Measurements from ENCODE around the gene MMP7.
"Not testable (repeated sequence)": the region's sequence is repeated elsewhere in the genome, so short reads cannot be mapped to it uniquely, and the experiment has no call there.

MMP7 gene

GRCh38 chr11:102522312-102523188 is 8.0 kb downstream of the MMP7 start:
- H3K4me3 Mint-ChIP-seq: no peak overlapping the region
- no peak overlapping the region for H3K27ac Mint-ChIP-seq
- H3K36me3 Mint-ChIP-seq (ENCODE audit: low read depth): no peaks in the 10 kb centered on the region
- H3K9me3 Mint-ChIP-seq: no peaks in the 10 kb centered on the region
- H3K4me1 Mint-ChIP-seq (ENCODE audit: low read depth): peaks cover 3% of the 10 kb centered on the region
- peaks cover 11% of the 10 kb centered on the region for H3K27me3 Mint-ChIP-seq

DNA sequence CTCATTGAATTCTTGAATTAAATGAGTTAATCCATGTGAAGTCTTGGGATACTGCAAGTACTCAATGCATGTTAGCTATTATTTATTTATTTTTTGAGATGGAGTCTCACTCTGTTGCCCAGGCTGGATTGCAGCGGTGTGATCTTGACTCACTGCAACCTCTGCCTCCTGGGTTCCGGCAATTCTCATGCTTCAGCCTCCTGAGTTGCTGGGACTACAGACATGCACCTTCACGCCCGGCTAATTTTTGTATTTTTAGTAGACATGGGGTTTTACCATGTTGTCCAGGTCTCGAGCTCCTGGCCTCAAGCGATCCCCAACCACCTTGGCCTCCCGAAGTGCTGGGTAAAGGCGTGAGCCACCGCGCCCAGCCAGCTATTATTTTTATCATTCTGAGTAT is 9.4 kb downstream of the MMP7 start:
- H3K27me3 Mint-ChIP-seq: peaks cover 11% of the 10 kb centered on the region
- no peaks in the 10 kb centered on the region for H3K36me3 Mint-ChIP-seq (ENCODE audit: low read depth)
- H3K27ac Mint-ChIP-seq: no peak overlapping the region
- H3K4me1 Mint-ChIP-seq (ENCODE audit: low read depth): peaks cover 3% of the 10 kb centered on the region
- H3K4me3 Mint-ChIP-seq: no peak overlapping the region
- H3K9me3 Mint-ChIP-seq: no peaks in the 10 kb centered on the region

DNA sequence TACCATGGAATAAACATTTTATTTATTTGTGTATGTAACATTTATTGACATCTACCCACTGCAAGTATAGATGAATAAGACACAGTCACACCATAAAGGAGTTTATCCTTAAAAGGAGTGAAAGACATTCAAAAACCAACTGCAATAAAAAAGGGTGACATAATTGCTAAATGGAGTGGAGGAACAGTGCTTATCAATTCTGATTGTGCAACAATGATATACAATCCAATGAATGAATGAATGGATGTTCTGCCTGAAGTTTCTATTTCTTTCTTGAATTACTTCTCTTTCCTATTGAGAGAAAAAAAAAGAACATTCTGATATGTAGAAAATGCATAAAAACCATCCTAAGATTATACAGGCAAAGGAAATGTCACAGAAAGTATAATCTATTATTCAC is 10.0 kb downstream of the MMP7 start:
- Mint-ChIP-seq H3K27me3 (peaks cover 11% of the 10 kb centered on the region), H3K27ac (no peak overlapping the region), H3K36me3 (ENCODE audit: low read depth) (no peaks in the 10 kb centered on the region), H3K9me3 (no peaks in the 10 kb centered on the region), H3K4me3 (no peak overlapping the region), H3K4me1 (ENCODE audit: low read depth) (peaks cover 3% of the 10 kb centered on the region)

DNA sequence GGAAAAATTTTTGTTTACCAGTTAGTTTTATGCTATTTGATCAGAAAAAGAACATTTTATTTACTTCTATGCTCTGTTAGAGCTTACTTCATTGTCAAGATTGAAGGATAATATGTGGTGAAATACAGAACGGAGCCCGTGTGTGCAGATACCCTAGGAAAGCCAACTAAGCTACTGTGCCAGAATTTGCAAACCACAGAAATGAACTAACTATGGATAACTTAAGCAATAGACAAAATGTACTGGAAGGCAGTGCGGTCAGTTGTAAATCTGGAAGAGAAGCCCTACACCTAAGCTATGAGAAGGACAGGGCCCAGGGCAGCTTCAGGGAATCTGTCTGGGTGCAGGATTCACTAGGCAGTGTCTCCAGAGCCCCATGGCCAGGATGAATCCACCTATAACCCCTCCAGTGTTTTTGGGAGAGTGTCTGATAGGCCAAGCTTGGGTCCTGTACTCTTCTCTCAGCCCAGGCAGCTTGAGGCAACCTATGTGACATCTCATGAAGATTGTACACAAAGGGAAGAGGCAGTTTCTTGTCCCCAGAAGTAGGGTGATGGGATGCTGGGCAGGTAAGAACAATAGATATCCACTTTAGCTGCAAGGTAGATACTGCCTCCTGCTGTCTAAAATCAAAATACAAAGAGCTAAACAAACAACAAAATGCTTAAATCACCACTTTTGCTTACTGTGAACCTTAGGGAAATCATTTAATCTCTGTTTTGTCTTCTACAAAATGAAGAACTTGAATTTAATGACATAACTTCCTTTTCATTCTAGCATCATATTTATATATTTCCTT is 12.1 kb downstream of the MMP7 start:
- no peak overlapping the region for H3K27ac Mint-ChIP-seq
- H3K9me3 Mint-ChIP-seq: no peaks in the 10 kb centered on the region
- H3K27me3 Mint-ChIP-seq: peaks cover 11% of the 10 kb centered on the region
- H3K36me3 Mint-ChIP-seq (ENCODE audit: low read depth): no peaks in the 10 kb centered on the region
- peaks cover 3% of the 10 kb centered on the region for H3K4me1 Mint-ChIP-seq (ENCODE audit: low read depth)
- no peak overlapping the region for H3K4me3 Mint-ChIP-seq

DNA sequence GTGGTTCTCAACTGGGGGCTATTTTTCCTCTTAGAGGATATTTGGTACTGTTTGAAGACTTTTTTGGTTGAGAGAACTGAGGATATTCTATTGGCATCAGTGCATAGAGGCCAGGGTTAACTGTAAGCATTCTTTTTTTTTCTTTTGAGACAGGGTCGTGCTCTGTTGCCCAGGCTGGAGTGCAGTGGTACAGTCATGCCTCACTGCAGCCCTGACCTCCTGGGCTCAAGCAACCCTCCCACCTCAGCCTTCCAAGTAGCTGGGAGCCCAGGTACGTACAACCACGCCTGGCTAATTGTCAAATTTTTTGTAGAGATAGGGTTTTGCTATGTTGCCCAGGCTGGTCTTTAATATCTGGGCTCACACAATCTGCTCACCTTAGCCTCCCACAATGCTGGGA is 12.9 kb downstream of the MMP7 start:
- H3K27me3 Mint-ChIP-seq: peaks cover 9% of the 10 kb centered on the region

DNA sequence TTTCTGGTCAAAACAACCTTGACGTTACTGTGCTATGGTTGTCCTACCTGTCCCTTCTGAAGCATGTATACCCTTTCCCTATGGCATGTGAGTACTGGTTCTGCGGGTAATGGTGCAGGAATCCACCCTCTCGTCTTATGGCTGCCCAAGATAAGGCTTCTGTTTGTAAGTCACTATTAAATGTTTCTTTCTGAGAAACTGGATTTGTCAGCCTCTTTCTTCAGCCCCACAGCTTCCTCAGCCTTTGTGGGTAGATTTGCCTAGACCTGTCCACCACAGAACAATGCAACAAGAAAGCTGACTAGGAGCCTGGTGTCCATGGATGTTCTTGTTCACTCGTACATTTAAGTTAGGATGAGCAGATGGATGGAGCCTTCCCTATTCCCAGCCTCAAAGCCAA is 14.4 kb downstream of the MMP7 start:
- no peaks in the 10 kb centered on the region for H3K36me3 Mint-ChIP-seq (ENCODE audit: low read depth)
- no peaks in the 10 kb centered on the region for H3K4me1 Mint-ChIP-seq (ENCODE audit: low read depth)
- H3K27ac Mint-ChIP-seq: no peak overlapping the region
- H3K9me3 Mint-ChIP-seq: no peaks in the 10 kb centered on the region
- peaks cover 3% of the 10 kb centered on the region for H3K27me3 Mint-ChIP-seq
- no peak overlapping the region for H3K4me3 Mint-ChIP-seq

More for the DNA sequence above, 12.9 kb downstream of the MMP7 start:
- H3K27ac Mint-ChIP-seq: no peak overlapping the region
- H3K9me3 Mint-ChIP-seq: no peaks in the 10 kb centered on the region
- H3K36me3 Mint-ChIP-seq (ENCODE audit: low read depth): no peaks in the 10 kb centered on the region
- H3K4me1 Mint-ChIP-seq (ENCODE audit: low read depth): peaks cover 1% of the 10 kb centered on the region
- no peak overlapping the region for H3K4me3 Mint-ChIP-seq

DNA sequence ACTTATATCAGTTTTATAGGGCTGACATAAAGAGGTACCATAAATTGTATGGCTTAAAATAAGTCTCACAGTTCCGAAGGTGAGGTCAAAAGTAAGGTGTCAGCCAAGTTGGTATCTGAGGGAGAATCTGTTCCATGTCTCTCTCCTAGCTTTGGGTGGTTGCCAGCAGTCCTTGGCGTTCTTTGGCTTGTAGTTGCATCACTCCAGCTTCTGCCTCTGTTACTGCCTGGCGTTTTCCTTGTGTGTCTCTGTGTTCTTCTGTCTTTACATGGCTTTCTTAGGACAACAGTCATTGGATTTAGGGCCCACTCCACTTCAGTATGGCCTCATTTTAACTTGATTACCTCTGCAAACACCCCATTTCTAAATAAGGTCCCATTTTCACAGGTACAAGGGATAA is 16.7 kb downstream of the MMP7 start:
- no peaks in the 10 kb centered on the region for H3K27me3 Mint-ChIP-seq
- no peaks in the 10 kb centered on the region for H3K36me3 Mint-ChIP-seq (ENCODE audit: low read depth)
- H3K4me1 Mint-ChIP-seq (ENCODE audit: low read depth): no peaks in the 10 kb centered on the region
- no peaks in the 10 kb centered on the region for H3K9me3 Mint-ChIP-seq
- H3K4me3 Mint-ChIP-seq: no peak overlapping the region
- H3K27ac Mint-ChIP-seq: no peak overlapping the region

DNA sequence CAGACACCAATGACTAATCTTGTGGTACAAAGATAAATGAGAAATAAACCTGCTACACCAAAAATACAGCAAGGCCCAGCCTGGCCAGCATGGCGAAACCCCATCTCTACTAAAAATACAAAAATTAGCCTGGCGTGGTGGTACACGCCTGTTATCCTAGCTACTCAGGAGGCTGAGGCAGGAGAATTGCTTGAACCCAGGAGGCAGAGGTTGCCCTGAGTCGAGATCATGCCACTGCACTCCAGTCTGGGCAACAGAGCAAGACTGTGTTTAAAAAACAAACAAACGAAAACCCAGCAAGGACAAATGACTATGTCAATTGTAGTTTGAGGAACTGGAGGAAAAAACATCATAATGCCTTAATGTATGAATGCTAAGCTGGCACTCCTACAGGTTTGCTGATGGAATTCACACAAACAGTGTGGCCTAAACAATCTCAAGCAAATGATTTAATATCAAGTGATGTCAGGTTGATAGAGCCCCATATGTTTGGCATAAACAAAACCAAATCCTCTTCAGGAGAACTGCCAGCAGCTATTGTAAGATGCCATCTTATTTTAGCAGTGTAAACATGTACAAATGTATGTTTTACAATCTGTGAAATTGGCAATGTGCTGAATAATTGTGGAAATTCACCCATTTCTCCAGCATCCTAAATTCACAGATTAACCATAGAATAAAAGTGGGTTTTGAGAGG is 20.0 kb downstream of the MMP7 start:
- Mint-ChIP-seq H3K27me3 (no peaks in the 10 kb centered on the region), H3K27ac (no peak overlapping the region), H3K4me3 (no peak overlapping the region), H3K36me3 (ENCODE audit: low read depth) (no peaks in the 10 kb centered on the region), H3K9me3 (no peaks in the 10 kb centered on the region), H3K4me1 (ENCODE audit: low read depth) (no peaks in the 10 kb centered on the region)

GRCh38 chr11:102502831-102503230 is 27.7 kb downstream of the MMP7 start:
- H3K36me3 Mint-ChIP-seq (ENCODE audit: low read depth); H3K27me3 Mint-ChIP-seq; H3K4me3 Mint-ChIP-seq; H3K4me1 Mint-ChIP-seq (ENCODE audit: low read depth); H3K27ac Mint-ChIP-seq; H3K9me3 Mint-ChIP-seq: not testable (repeated sequence)

DNA sequence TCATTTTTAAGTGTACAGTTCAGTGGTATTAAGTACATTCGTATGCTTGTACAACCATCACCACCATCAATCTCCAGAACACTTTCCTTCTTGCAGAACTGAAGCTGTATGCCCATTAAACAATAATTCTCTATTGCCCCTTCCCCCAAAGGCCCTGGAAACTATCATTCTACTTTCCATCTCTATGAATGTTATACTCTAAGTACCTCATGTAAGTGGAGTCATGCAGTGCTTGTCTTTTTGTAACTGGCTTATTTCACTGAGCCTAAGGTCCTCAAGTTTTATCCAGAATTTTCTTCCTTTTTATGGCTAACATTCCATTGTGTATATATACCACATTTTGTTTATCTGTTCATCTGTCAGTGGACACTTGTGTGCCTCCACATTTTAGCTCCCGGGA is 29.7 kb downstream of the MMP7 start:
- peaks cover under 1% of the 10 kb centered on the region for H3K4me1 Mint-ChIP-seq (ENCODE audit: low read depth)
- no peak overlapping the region for H3K27ac Mint-ChIP-seq
- no peak overlapping the region for H3K4me3 Mint-ChIP-seq
- H3K36me3 Mint-ChIP-seq (ENCODE audit: low read depth): no peaks in the 10 kb centered on the region
- H3K9me3 Mint-ChIP-seq: no peaks in the 10 kb centered on the region
- peaks cover 5% of the 10 kb centered on the region for H3K27me3 Mint-ChIP-seq

GRCh38 chr11:102499931-102500330 is 30.6 kb downstream of the MMP7 start:
- Mint-ChIP-seq H3K9me3 (no peaks in the 10 kb centered on the region), H3K36me3 (ENCODE audit: low read depth) (no peaks in the 10 kb centered on the region), H3K4me1 (ENCODE audit: low read depth) (peaks cover 8% of the 10 kb centered on the region), H3K27ac (no peak overlapping the region), H3K4me3 (no peak overlapping the region), H3K27me3 (peaks cover 7% of the 10 kb centered on the region)

- no peaks in the 10 kb centered on the region for H3K9me3 Mint-ChIP-seq
- H3K4me3 Mint-ChIP-seq: no peak overlapping the region
- H3K27me3 Mint-ChIP-seq: peaks cover 7% of the 10 kb centered on the region
- no peak overlapping the region for H3K27ac Mint-ChIP-seq
- H3K4me1 Mint-ChIP-seq (ENCODE audit: low read depth): peaks cover 15% of the 10 kb centered on the region
- H3K36me3 Mint-ChIP-seq (ENCODE audit: low read depth): no peaks in the 10 kb centered on the region
Measured at GRCh38 chr11:102499151-102499550, 31.4 kb downstream of the MMP7 start.

- no peak overlapping the region for H3K27ac Mint-ChIP-seq
- peaks cover 4% of the 10 kb centered on the region for H3K27me3 Mint-ChIP-seq
- no peaks in the 10 kb centered on the region for H3K9me3 Mint-ChIP-seq
- H3K4me1 Mint-ChIP-seq (ENCODE audit: low read depth): peaks cover 24% of the 10 kb centered on the region
- no peaks in the 10 kb centered on the region for H3K36me3 Mint-ChIP-seq (ENCODE audit: low read depth)
- no peak overlapping the region for H3K4me3 Mint-ChIP-seq
Measured at GRCh38 chr11:102497061-102497460, 33.5 kb downstream of the MMP7 start.

DNA sequence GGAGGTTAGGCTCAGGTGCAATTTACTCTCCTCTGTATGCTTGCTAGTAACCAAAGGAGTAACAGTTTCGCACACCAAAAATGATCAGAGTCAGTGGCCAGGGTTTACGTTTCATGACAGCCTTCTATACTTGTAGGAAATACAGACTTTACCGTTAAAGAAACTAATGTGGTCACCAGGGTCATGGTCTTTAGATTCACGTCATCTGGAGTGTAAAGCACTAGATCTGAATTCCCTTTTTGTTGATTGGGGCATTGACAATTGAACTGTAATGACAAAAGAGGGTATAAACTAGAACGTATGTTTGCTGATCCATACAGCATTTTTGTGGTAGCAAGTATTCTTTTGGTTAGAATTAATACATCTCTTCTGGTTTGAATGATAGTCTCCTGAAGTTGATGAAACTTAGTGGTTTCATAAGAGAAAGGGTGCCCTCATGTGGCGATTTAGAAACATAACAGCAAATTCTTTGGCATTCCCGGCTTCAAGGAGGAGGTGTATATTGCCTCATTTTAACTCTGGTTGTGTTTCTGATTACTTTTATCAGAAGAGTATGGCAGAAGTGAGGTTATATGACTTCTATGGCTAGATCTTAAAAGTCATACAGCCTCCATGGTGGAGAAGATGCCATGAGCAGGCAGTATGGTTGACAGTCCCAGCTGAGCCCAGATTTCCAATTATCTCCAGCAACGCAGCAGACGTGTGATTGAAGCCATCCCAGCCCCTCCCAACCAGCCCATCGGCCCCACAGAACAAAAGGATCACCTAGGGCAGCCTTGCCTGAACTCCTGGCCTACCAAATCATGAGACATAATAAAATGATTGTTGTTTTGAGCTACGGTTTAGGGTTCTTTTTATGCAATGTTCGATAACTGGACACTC is 35.1 kb downstream of the MMP7 start:
- Mint-ChIP-seq H3K9me3 (no peaks in the 10 kb centered on the region), H3K36me3 (ENCODE audit: low read depth) (no peaks in the 10 kb centered on the region), H3K4me3 (no peak overlapping the region), H3K4me1 (ENCODE audit: low read depth) (peaks cover 36% of the 10 kb centered on the region), H3K27me3 (peaks cover 4% of the 10 kb centered on the region), H3K27ac (peak overlapping the region; percentile 31)
